Ishikawa (cell line): ENCODE results near the gene UBE2QL1.

Source experiments
- CEBPB ChIP-seq: IDR thresholded peaks from 2 replicates; pipeline ENCODE4 v1.6.1; 2012
- CREB1 ChIP-seq: IDR thresholded peaks from 2 replicates; pipeline ENCODE4 v1.6.1; 2012; ENCODE audit warnings: low read depth
- EGR1 ChIP-seq: IDR thresholded peaks from 2 replicates; pipeline ENCODE4 v1.6.1; 2012
- EP300 ChIP-seq: IDR thresholded peaks from 2 replicates; pipeline ENCODE4 v1.6.1; 2012; ENCODE audit warnings: borderline replicate concordance
- FOXM1 ChIP-seq: IDR thresholded peaks from 2 replicates; pipeline ENCODE4 v1.6.1; 2012; ENCODE audit warnings: low read depth, borderline replicate concordance
- RAD21 ChIP-seq: IDR thresholded peaks from 2 replicates; pipeline ENCODE4 v1.6.1; 2012; ENCODE audit warnings: low read depth
- TAF1 ChIP-seq: IDR thresholded peaks from 2 replicates; pipeline ENCODE4 v1.6.1; 2012; ENCODE audit warnings: low read depth, mild to moderate bottlenecking
- TEAD4 ChIP-seq: IDR thresholded peaks from 2 replicates; pipeline ENCODE4 v1.6.1; 2012
- YY1 ChIP-seq: IDR thresholded peaks from 2 replicates; pipeline ENCODE4 v1.6.1; 2012; ENCODE audit warnings: low read depth
- ZBTB7A ChIP-seq: IDR thresholded peaks from 2 replicates; pipeline ENCODE4 v1.6.1; 2012; ENCODE audit warnings: low read depth
- TF ChIP-seq, protein P1 (sequence below): IDR thresholded peaks from 2 replicates; pipeline ENCODE4 v1.6.1; 2012; ENCODE audit warnings: low read depth, mild to moderate bottlenecking
- TF ChIP-seq, protein P2 (sequence below): IDR thresholded peaks from 2 replicates; pipeline ENCODE4 v1.6.1; 2012

DNA sequence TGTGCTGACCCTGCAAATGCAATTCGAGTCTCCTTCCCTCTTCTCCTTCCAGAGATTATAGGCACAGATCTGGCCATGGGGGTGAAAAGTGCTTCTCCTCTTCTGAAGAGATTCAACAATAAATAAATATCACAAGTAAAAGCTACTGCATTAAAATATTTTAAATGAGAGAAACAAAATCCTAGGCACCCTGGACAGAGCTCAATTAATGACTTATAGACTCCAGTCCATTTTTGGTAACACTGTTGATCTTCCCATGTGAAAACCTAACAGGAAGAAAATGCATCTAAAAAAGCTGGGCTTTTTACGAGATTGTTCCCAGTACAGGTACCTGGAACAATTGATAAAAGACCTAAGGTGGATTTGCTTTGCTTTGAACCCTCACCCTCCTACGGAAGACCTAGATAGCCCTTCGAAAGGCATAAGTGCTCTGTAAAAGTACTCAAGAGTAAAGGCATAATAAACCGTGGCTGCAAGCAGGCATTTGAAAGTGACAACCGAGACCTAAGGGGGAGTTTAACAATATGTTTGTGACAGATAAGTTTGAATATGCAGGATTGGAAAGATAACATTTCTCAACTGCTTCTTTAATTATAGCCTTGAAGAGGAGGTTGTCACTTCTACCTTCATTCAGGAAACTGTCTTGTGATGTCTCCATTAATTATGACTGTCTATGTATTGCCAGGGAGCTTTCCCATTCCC lies 41.0 kb upstream of the UBE2QL1 start:
- TF ChIP-seq EP300: no peak
- TF ChIP-seq CEBPB: no peak
- no peak for TF ChIP-seq YY1
- no peak for TF ChIP-seq TEAD4
- no peak for TF ChIP-seq FOXM1
- TF ChIP-seq, protein P1, sequence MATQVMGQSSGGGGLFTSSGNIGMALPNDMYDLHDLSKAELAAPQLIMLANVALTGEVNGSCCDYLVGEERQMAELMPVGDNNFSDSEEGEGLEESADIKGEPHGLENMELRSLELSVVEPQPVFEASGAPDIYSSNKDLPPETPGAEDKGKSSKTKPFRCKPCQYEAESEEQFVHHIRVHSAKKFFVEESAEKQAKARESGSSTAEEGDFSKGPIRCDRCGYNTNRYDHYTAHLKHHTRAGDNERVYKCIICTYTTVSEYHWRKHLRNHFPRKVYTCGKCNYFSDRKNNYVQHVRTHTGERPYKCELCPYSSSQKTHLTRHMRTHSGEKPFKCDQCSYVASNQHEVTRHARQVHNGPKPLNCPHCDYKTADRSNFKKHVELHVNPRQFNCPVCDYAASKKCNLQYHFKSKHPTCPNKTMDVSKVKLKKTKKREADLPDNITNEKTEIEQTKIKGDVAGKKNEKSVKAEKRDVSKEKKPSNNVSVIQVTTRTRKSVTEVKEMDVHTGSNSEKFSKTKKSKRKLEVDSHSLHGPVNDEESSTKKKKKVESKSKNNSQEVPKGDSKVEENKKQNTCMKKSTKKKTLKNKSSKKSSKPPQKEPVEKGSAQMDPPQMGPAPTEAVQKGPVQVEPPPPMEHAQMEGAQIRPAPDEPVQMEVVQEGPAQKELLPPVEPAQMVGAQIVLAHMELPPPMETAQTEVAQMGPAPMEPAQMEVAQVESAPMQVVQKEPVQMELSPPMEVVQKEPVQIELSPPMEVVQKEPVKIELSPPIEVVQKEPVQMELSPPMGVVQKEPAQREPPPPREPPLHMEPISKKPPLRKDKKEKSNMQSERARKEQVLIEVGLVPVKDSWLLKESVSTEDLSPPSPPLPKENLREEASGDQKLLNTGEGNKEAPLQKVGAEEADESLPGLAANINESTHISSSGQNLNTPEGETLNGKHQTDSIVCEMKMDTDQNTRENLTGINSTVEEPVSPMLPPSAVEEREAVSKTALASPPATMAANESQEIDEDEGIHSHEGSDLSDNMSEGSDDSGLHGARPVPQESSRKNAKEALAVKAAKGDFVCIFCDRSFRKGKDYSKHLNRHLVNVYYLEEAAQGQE: no peak
- TF ChIP-seq EGR1: no peak
- no peak for TF ChIP-seq TAF1
- TF ChIP-seq ZBTB7A: no peak
- TF ChIP-seq RAD21: no peak
- TF ChIP-seq, protein P2, sequence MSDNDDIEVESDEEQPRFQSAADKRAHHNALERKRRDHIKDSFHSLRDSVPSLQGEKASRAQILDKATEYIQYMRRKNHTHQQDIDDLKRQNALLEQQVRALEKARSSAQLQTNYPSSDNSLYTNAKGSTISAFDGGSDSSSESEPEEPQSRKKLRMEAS: no peak
- no peak for TF ChIP-seq CREB1
